ENCODE measurements around the gene CACNG4. TPM values are rescaled to one million over a fixed set of nuclear protein-coding genes. Genes with fewer than 3 reads are reported as not detected.

Gene CACNG4
- polyA plus RNA-seq, 1 donor from 2014 or later, result 32.9 TPM

- Histone ChIP-seq H3K9me2 (ENCODE audit: insufficient read depth, low read length) (no peaks in the 10 kb centered on the region), H2AFZ (ENCODE audit: low read depth, low read length) (no peak overlapping the region), H3K27me3 (ENCODE audit: insufficient read depth, low read depth, low read length) (no peaks in the 10 kb centered on the region), H3K9me3 (ENCODE audit: low read length) (no peaks in the 10 kb centered on the region), H3K9ac (ENCODE audit: low read length) (no peak overlapping the region), H3K4me2 (ENCODE audit: low read length) (no peak overlapping the region), H3K79me2 (replicated peaks; ENCODE audit: insufficient read depth, low read length) (peaks cover 59% of the 10 kb centered on the region), H3K4me3 (ENCODE audit: low read length) (no peak overlapping the region), H3K27ac (ENCODE audit: low read length) (no peak overlapping the region), H3K36me3 (ENCODE audit: insufficient read depth, low read length) (peaks cover 5% of the 10 kb centered on the region), H4K20me1 (ENCODE audit: insufficient read depth) (peaks cover 14% of the 10 kb centered on the region), H3F3A (ENCODE audit: insufficient read depth, low read length, poor library complexity, severe bottlenecking) (no peaks in the 10 kb centered on the region)
- no peak for TF ChIP-seq SMC3 (conservative IDR thresholded peaks at IDR 0.05; ENCODE audit: poor library complexity)
- TF ChIP-seq MXI1 (conservative IDR thresholded peaks at IDR 0.05; ENCODE audit: poor library complexity, severe bottlenecking), result no peak
- TF ChIP-seq REST (IDR thresholded peaks at IDR 0.05; ENCODE audit: borderline replicate concordance), result no peak
- no peak for TF ChIP-seq CTCF (IDR thresholded peaks at IDR 0.05; ENCODE audit: poor library complexity, severe bottlenecking)
- TF ChIP-seq TAF1 (IDR thresholded peaks at IDR 0.05; ENCODE audit: low read depth), result no peak
- TF ChIP-seq EZH2 (IDR thresholded peaks at IDR 0.05; ENCODE audit: borderline replicate concordance, insufficient read depth, low read length, poor library complexity, severe bottlenecking), result no peak
- TF ChIP-seq POLR2AphosphoS5 (IDR thresholded peaks at IDR 0.05), result no peak
- no peak for TF ChIP-seq EP300 (conservative IDR thresholded peaks at IDR 0.05; ENCODE audit: poor library complexity, severe bottlenecking)
- no peak for TF ChIP-seq RAD21 (conservative IDR thresholded peaks at IDR 0.05)
Observed at GRCh38 chr17:66970797-66971196, 6.3 kb downstream of the CACNG4 start.

GRCh38 chr17:66971264-66971663, 6.8 kb downstream of the CACNG4 start:
- Histone ChIP-seq H3K27me3 (ENCODE audit: insufficient read depth, low read depth, low read length) (no peaks in the 10 kb centered on the region), H3K36me3 (ENCODE audit: insufficient read depth, low read length) (peaks cover 5% of the 10 kb centered on the region), H3K9me2 (ENCODE audit: insufficient read depth, low read length) (no peaks in the 10 kb centered on the region), H2AFZ (ENCODE audit: low read depth, low read length) (no peak overlapping the region), H3K27ac (ENCODE audit: low read length) (no peak overlapping the region), H3K79me2 (replicated peaks; ENCODE audit: insufficient read depth, low read length) (peaks cover 55% of the 10 kb centered on the region), H3K4me3 (ENCODE audit: low read length) (no peak overlapping the region), H3F3A (ENCODE audit: insufficient read depth, low read length, poor library complexity, severe bottlenecking) (no peaks in the 10 kb centered on the region), H3K9me3 (ENCODE audit: low read length) (no peaks in the 10 kb centered on the region), H4K20me1 (ENCODE audit: insufficient read depth) (peaks cover 10% of the 10 kb centered on the region), H3K4me2 (ENCODE audit: low read length) (no peak overlapping the region), H3K9ac (ENCODE audit: low read length) (no peak overlapping the region)
- TF ChIP-seq MXI1 (conservative IDR thresholded peaks at IDR 0.05; ENCODE audit: poor library complexity, severe bottlenecking), result no peak
- TF ChIP-seq SMC3 (conservative IDR thresholded peaks at IDR 0.05; ENCODE audit: poor library complexity), result no peak
- no peak for TF ChIP-seq EP300 (conservative IDR thresholded peaks at IDR 0.05; ENCODE audit: poor library complexity, severe bottlenecking)
- TF ChIP-seq RAD21 (conservative IDR thresholded peaks at IDR 0.05), result no peak
- no peak for TF ChIP-seq CTCF (IDR thresholded peaks at IDR 0.05; ENCODE audit: poor library complexity, severe bottlenecking)
- no peak for TF ChIP-seq POLR2AphosphoS5 (IDR thresholded peaks at IDR 0.05)
- no peak for TF ChIP-seq REST (IDR thresholded peaks at IDR 0.05; ENCODE audit: borderline replicate concordance)
- TF ChIP-seq EZH2 (IDR thresholded peaks at IDR 0.05; ENCODE audit: borderline replicate concordance, insufficient read depth, low read length, poor library complexity, severe bottlenecking), result no peak
- TF ChIP-seq TAF1 (IDR thresholded peaks at IDR 0.05; ENCODE audit: low read depth), result no peak

Data from neural cell (in vitro differentiated cells).